Keratinocyte (primary cell): ENCODE data around the gene GNB1. TPM values are rescaled to one million over a fixed set of nuclear protein-coding genes. Genes with fewer than 3 reads are reported as not detected.

Experiments used
- DNase-seq: peaks from one replicate; pipeline ENCODE4 v3.0.0-alpha.2; 2011; ENCODE audit warnings: low read depth, missing footprints, low spot score
- FAIRE-seq: peaks from 2 replicates; lab custom pipeline; 2011; peaks lifted over from hg19 to GRCh38; lab: Jason Lieb, UNC
- H2AFZ ChIP-seq: 2 replicates; pipeline ENCODE4 v1.6.0; 2012; ENCODE audit warnings: low read length, control low read depth, inconsistent platforms; ENCODE audit not compliant: control insufficient read depth
- H3K27ac ChIP-seq: 2 replicates; pipeline ENCODE4 v1.5.1; 2011; ENCODE audit warnings: low read length; ENCODE audit not compliant: control insufficient read depth, insufficient read depth
- H3K27me3 ChIP-seq: 3 replicates; pipeline ENCODE4 v1.6.0; 2011; ENCODE audit warnings: low read length; ENCODE audit not compliant: control insufficient read depth, insufficient read depth; ENCODE audit errors: extremely low read depth
- H3K36me3 ChIP-seq, 2 experiments: 2 replicates in 1 of 2; 3 replicates in 1 of 2; pipeline ENCODE4 v1.5.1; 2011; ENCODE audit warnings: low read length in 2 of 2, mild to moderate bottlenecking in 1 of 2; ENCODE audit not compliant: control insufficient read depth in 2 of 2, insufficient read depth in 2 of 2; ENCODE audit errors: extremely low read depth in 1 of 2
- H3K4me1 ChIP-seq: 3 replicates; pipeline ENCODE4 v1.5.1; 2011; ENCODE audit warnings: low read length; ENCODE audit not compliant: control insufficient read depth, insufficient read depth; ENCODE audit errors: extremely low read depth
- H3K4me2 ChIP-seq: 3 replicates; pipeline ENCODE4 v1.6.0; 2011; ENCODE audit warnings: low read depth, low read length; ENCODE audit not compliant: control insufficient read depth, insufficient read depth; ENCODE audit errors: extremely low read depth
- H3K4me3 ChIP-seq, 3 experiments: fragments of 200-600 bp in 1 of 3; sonication (generic) in 1 of 3; 2 replicates in 2 of 3; 3 replicates in 1 of 3; pipeline ENCODE4 v1.5.1; 2011 to 2016; ENCODE audit warnings: low read length in 3 of 3, mild to moderate bottlenecking in 3 of 3, control low read depth in 2 of 3, inconsistent platforms in 1 of 3, low read depth in 1 of 3, mixed read lengths in 1 of 3, mixed run types in 1 of 3, moderate library complexity in 1 of 3; ENCODE audit not compliant: control insufficient read depth in 2 of 3, insufficient read depth in 2 of 3; ENCODE audit errors: extremely low read depth in 1 of 3
- H3K79me2 ChIP-seq: 2 replicates; pipeline ENCODE4 v1.6.0; 2012; ENCODE audit warnings: low read length; ENCODE audit not compliant: control insufficient read depth, insufficient read depth
- H3K9ac ChIP-seq: 3 replicates; pipeline ENCODE4 v1.6.0; 2011; ENCODE audit warnings: low read length; ENCODE audit not compliant: control insufficient read depth, insufficient read depth; ENCODE audit errors: extremely low read depth
- H3K9me1 ChIP-seq: 3 replicates; pipeline ENCODE4 v1.6.0; 2011; ENCODE audit warnings: low read length; ENCODE audit not compliant: control insufficient read depth, insufficient read depth; ENCODE audit errors: extremely low read depth
- H3K9me3 ChIP-seq: 2 replicates; pipeline ENCODE4 v1.5.1; 2012; ENCODE audit warnings: low read depth, low read length; ENCODE audit not compliant: control insufficient read depth
- H4K20me1 ChIP-seq: 3 replicates; pipeline ENCODE4 v1.6.0; 2011; ENCODE audit warnings: low read length; ENCODE audit not compliant: control insufficient read depth, insufficient read depth; ENCODE audit errors: extremely low read depth
- EZH2 ChIP-seq: IDR thresholded peaks from one replicate; pipeline ENCODE4 v1.6.1; 2012; ENCODE audit warnings: inconsistent platforms, mild to moderate bottlenecking, low read length, moderate library complexity
- dilution Hi-C: fragments of 300-500 bp; cut with MboI; formaldehyde crosslinking; loops from one replicate; pipeline ENCODE4 v1.7.0; 2020; ENCODE audit warnings: low sequenced_read_pairs; ENCODE audit not compliant: extremely low pct_ligation_motif_present
- polyA plus RNA-seq, 5 experiments: library from polyadenylated mRNA; depleted of rRNA in 3 of 5; stranded (reverse) in 3 of 5; stranded (forward) in 1 of 5; unstranded in 1 of 5; fragments of >200 nt; gene quantifications; 1 replicate in 1 of 5; 2 replicates in 3 of 5; 3 replicates in 1 of 5; pipeline versions ENCODE4 v1.2.1 to v1.2.3, GENCODE V29; 2011 to 2012; ENCODE audit warnings: missing spikeins in 2 of 5, low read depth in 1 of 5, low replicate concordance in 1 of 5
- TF ChIP-seq, protein P1 (sequence below), 3 experiments: IDR thresholded peaks in 1 of 3; conservative IDR thresholded peaks in 1 of 3; optimal IDR thresholded peaks in 1 of 3; 2 replicates in 2 of 3; 3 replicates in 1 of 3; pipeline versions ENCODE3 to v1.5.1; 2011; ENCODE audit warnings: low read length in 3 of 3, mild to moderate bottlenecking in 3 of 3, moderate library complexity in 2 of 3, control low read depth in 1 of 3, inconsistent platforms in 1 of 3; ENCODE audit not compliant: insufficient read depth in 2 of 3; ENCODE audit errors: extremely low read depth in 1 of 3

GNB1 gene
- polyA plus RNA-seq, 1 donor (not counting 4 experiments of a cell fraction or from before 2014, with no cell fraction given): 364 TPM

DNA sequence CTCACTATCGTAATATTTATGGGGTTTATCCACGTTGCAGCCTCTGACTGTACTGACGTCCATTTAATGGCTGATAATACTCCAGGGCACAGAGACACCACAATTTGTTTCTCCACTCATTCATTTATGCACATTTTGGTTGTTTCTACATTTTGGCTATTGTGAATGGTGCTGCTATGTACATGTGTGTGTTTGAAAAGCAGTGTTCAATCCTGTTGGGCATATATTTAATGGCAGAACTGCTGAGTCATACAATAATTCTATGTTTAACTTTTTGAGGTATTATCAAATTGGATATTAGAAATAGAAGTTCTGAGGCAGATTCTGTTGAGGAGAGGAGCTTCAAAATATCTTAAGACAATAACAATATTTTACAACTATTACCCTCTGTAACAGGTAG is 73.7 kb downstream of the GNB1 start:
- no peak for DNase-seq
- no peak overlapping the region for H2AFZ ChIP-seq
- TF ChIP-seq, protein P1, sequence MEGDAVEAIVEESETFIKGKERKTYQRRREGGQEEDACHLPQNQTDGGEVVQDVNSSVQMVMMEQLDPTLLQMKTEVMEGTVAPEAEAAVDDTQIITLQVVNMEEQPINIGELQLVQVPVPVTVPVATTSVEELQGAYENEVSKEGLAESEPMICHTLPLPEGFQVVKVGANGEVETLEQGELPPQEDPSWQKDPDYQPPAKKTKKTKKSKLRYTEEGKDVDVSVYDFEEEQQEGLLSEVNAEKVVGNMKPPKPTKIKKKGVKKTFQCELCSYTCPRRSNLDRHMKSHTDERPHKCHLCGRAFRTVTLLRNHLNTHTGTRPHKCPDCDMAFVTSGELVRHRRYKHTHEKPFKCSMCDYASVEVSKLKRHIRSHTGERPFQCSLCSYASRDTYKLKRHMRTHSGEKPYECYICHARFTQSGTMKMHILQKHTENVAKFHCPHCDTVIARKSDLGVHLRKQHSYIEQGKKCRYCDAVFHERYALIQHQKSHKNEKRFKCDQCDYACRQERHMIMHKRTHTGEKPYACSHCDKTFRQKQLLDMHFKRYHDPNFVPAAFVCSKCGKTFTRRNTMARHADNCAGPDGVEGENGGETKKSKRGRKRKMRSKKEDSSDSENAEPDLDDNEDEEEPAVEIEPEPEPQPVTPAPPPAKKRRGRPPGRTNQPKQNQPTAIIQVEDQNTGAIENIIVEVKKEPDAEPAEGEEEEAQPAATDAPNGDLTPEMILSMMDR (optimal IDR thresholded peaks at IDR 0.05 in 1 of 3, IDR thresholded peaks at IDR 0.05 in 1 of 3, conservative IDR thresholded peaks at IDR 0.05 in 1 of 3; ENCODE audit: extremely low read depth in 1 of 3, insufficient read depth in 2 of 3, low read length in 3 of 3): no peak
- no peak for TF ChIP-seq EZH2
- H3K4me2 ChIP-seq: no peak overlapping the region
- H4K20me1 ChIP-seq: peaks cover 17% of the 10 kb centered on the region
- H3K9me1 ChIP-seq: no peaks in the 10 kb centered on the region
- no peak overlapping the region for H3K27ac ChIP-seq
- no peak for FAIRE-seq
- no peaks in the 10 kb centered on the region for H3K9me3 ChIP-seq
- no peaks in the 10 kb centered on the region for H3K27me3 ChIP-seq
- H3K36me3 ChIP-seq: peaks cover 38 to 45% of the 10 kb centered on the region in 2 experiments
- H3K79me2 ChIP-seq: peaks cover 75% of the 10 kb centered on the region
- no peak overlapping the region for H3K9ac ChIP-seq
- H3K4me3 ChIP-seq: no peak overlapping the region
- no peaks in the 10 kb centered on the region for H3K4me1 ChIP-seq
- dilution Hi-C loops: no loop called here

DNA sequence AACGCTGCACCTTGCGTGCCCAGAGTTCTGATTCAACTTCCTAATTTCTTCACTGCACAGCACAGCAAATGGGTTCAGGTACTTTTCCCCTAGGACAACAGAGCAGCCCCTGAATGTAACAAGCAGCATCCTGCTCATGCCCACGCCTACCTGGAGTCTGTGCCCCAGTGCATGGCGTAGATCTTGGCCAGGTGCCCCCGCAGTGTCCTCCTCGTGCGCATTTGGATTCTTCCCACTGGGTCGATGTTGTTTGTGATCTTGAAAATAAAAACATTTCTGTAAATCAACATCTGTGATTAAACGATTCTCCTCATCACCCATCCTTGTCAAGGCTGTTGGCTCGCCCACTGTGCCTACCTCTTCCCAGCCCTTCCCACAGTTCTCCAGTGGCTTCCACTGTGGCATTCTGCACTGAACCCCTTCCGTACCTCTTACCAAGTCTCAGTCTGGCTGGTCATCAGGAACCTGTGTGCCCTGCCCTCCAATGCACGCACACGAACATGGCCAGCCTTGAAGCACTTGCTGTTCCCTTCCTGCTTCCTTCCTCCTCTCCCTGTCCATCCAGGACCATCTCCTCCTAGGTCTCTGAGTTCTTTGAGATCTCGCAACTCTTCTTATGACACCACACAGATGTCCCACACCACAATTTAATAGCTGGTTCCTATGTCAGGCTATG is 75.1 kb downstream of the GNB1 start:
- Histone ChIP-seq H3K9me3 (no peaks in the 10 kb centered on the region), H3K4me3 (no peak overlapping the region), H3K27ac (no peak overlapping the region), H3K79me2 (peaks cover 64% of the 10 kb centered on the region), H3K36me3 (peaks cover 31 to 36% of the 10 kb centered on the region in 2 experiments), H3K4me2 (no peak overlapping the region), H3K9ac (no peak overlapping the region), H4K20me1 (peaks cover 12% of the 10 kb centered on the region), H2AFZ (no peak overlapping the region), H3K9me1 (no peaks in the 10 kb centered on the region), H3K27me3 (no peaks in the 10 kb centered on the region), H3K4me1 (no peaks in the 10 kb centered on the region)
- FAIRE-seq (no peak), DNase-seq (no peak)
- TF ChIP-seq, protein P1 (optimal IDR thresholded peaks at IDR 0.05 in 1 of 3, IDR thresholded peaks at IDR 0.05 in 1 of 3, conservative IDR thresholded peaks at IDR 0.05 in 1 of 3; ENCODE audit: extremely low read depth in 1 of 3, insufficient read depth in 2 of 3, low read length in 3 of 3): no peak
- TF ChIP-seq EZH2: no peak
- dilution Hi-C loops: no loop called here
